Stimulated activated CD8-positive, alpha-beta memory T cell treated with anti-CD3 and anti-CD28 coated beads, Interleukin-2, amount 100 ng/mL, for 1 hour (primary cell): ENCODE measurements around the gene CABP7.

Experiments used
- DNase-seq, 2 donors: peaks; one replicate each; pipeline ENCODE4 v3.0.0-alpha.2; 2020; ENCODE audit warnings: low read depth in 2 of 2

The CABP7 gene

DNA sequence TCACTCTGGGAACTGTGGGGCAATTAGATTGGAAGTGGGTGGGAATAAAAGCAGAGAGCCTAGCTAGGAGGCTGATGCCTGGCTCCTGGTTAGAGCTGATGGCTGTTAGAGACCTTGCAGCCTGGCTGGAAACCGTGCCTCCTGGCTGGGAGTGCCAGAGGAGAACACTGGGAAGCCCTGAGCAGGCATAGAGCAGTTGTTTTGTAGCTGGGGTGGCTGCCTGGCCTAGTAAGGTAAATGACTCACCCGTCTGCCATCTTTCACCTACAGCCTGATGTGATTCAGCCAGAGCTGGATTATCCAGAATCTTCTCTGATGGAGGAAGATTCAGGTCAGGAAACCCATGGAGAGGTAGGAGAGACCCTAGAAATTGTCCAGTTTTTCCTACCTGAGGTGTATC lies 53.4 kb downstream of the CABP7 start:
- DNase-seq = no peak

GRCh38 chr22:29780220-29780619 lies 60.4 kb downstream of the CABP7 start:
- no peak for DNase-seq

DNA sequence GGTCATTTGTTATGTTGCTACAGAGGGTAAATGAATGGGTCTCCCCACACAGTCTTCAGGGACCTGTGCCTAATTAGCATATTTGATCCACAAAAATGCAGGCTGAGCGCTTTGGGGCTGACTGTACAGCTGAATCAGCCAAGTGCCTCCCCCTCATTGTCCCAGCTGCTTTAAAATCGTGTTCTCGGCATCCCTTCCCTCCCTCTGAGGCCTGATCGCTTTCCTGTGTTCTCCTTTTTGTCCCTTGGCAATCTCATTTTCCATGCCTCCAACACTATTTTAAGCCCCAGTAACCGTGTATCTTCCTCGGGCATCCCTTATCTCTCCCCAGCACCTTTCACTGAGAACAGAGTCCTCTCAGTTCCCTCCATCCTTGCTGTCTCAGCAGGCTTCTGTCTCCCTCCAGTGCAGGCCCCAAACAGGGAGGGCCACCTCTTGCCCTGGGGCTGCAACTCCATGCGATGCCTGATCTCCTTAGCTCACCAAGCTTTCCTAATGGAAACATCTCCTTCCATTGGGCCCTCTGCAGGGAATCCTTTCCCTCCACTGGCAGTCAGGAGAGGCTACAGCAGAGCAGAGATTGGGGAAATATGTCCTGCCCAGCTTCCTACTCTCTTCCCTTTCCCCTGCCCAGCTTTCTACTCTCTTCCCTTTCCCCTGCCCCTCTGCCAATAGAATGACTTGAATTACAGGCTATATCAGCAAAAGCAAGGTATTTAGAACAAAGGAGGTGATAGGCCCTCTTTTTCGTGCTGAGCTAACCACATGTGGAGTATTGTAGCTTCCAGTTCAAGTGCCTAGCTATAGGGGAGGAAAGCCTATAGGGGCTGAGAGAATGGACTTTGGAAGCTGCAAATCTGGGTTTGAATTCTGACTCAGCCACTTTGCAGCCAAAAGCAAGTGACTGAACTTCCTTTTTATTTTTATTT lies 61.2 kb downstream of the CABP7 start:
- no peak for DNase-seq
